HG02870 (cell line): ENCODE data around the gene ADK.
"Not testable (repeated sequence)": the region's sequence is repeated elsewhere in the genome, so short reads cannot be mapped to it uniquely, and the experiment has no call there.

Experiments used
- ATAC-seq: cut with Tn5 transposase; IDR thresholded peaks from one replicate; pipeline ENCODE4 v1.9.1; 2021; ENCODE audit warnings: mild to moderate bottlenecking, moderate library complexity; ENCODE audit not compliant: unreplicated experiment

Gene ADK

GRCh38 chr10:74337330-74338016 lies 186.5 kb downstream of the ADK start:
- no peak for ATAC-seq

DNA sequence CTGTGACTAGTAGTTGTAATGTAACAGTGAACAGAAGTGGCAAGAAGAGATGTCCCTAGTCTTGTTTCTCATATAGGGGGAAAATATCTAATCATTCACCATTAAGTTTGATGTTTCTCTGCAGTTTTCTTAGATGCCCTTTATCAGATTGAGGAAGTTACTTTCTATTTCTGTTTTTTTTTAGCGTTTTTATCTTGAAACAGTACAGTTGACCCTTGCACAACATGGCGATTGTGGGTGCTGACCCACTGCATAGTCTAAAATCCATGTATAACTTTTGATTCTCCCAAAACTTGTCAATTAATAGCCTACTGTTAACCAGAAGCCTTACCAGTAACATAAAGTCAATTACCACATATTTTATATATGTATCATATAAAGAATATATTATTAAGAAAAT lies 192.0 kb downstream of the ADK start:
- ATAC-seq, result no peak

- ATAC-seq, result no peak
Observed at GRCh38 chr10:74343804-74344203, 192.8 kb downstream of the ADK start.

DNA sequence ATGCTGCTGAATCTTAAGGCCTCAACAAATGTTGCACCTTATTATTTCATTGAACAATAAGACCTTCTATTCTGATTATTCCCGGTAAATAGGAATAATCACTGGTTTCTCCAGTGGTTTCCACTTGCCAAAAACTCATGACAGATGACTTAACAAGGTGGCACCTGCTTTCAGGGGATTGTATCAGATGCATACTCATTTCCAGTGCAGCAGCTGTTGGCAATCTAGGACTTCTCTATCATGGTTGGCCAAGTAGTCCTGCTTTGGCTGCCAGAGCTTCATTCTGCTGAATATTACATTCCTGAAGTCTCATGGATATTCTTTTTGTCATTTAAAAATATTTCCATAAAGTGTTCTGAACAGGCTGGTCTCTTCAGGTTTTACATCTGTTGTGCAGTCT lies 193.3 kb downstream of the ADK start:
- no peak for ATAC-seq

GRCh38 chr10:74347522-74347921 lies 196.5 kb downstream of the ADK start:
- ATAC-seq, result no peak

GRCh38 chr10:74353021-74353420 lies 202.0 kb downstream of the ADK start:
- ATAC-seq, result not testable (repeated sequence)

DNA sequence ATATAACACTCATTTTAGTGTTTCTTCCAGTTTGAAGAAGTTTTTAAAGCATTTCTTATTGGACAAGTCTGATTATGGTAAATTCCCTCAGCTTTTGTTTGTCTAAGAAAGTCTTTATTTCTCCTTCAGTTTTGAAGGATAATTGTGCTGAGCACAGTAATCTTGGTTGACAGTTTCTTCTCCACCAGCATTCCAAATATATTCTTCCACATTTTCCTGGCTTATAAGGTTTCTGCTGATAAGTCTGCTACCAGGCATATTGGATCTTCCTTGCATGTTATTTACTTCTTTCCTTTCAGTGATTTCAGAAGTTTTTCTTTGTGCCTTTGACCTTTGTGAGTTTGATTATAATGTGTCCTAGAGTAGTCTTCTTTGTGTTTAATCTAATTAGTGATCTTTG lies 210.7 kb downstream of the ADK start:
- no peak for ATAC-seq

- ATAC-seq, result no peak
Observed at GRCh38 chr10:74363727-74364126, 212.7 kb downstream of the ADK start.

DNA sequence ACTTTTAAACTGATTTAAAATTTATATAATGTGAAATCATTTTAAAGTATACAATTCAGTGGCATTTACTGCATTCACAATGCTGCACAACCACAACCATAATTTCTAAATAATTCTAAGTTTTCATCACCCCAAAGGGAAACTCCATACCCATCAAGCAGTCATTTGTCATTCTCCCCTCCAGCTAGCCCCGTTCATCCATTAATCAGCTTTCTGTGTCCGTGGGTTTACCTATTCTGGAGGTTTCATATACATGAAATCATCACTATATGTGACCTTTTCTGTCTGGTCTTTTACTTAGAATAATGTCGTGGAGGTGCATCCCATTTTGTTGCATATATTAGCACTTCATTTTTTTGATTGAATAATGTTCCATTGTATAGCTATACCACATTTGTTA lies 214.1 kb downstream of the ADK start:
- no peak for ATAC-seq

DNA sequence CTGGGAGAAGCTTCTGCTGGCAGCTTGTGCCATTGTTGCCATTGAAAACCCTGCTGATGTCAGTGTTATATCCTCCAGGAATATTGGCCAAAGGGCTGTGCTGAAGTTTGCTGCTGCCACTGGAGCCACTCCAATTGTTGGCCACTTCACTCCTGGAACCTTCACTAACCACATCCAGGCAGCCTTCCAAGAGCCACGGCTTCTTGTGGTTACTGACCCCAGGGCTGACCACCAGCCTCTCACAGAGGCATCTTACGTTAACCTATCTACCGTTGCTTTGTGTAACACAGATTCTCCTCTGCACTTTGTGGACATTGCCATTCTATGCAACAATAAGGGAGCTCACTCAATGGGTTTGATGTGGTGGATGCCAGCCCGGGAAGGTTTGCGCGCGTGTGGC lies 220.7 kb downstream of the ADK start:
- no peak for ATAC-seq

- no peak for ATAC-seq
Observed at GRCh38 chr10:74373059-74373458, 222.0 kb downstream of the ADK start.

DNA sequence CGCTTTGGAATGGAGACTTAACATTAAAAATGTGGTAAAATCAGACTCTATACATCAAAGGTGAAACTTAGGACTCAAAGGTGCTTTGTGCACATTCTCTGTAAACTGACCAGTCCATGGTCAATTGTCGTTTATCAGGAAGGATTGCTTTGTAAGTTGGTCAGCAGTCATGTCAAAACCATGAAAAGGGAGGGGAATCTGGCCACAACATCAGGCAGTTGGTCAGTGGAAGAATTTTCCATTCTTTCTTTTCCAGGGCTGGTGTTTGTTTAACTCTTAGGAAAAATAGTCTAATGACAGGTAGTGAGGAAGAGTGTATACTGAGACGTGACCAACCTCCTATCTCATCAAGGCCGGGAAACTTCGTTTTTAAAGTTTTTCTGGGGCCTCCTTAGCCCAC lies 226.5 kb downstream of the ADK start:
- no peak for ATAC-seq

GRCh38 chr10:74379474-74379873 lies 228.5 kb downstream of the ADK start:
- no peak for ATAC-seq

GRCh38 chr10:74380795-74381194 lies 229.8 kb downstream of the ADK start:
- no peak for ATAC-seq

GRCh38 chr10:74381291-74381853 lies 230.4 kb downstream of the ADK start:
- ATAC-seq, result no peak

- ATAC-seq, result no peak
Observed at GRCh38 chr10:74382663-74383062, 231.6 kb downstream of the ADK start.

- no peak for ATAC-seq
Observed at GRCh38 chr10:74383642-74384041, 232.6 kb downstream of the ADK start.

DNA sequence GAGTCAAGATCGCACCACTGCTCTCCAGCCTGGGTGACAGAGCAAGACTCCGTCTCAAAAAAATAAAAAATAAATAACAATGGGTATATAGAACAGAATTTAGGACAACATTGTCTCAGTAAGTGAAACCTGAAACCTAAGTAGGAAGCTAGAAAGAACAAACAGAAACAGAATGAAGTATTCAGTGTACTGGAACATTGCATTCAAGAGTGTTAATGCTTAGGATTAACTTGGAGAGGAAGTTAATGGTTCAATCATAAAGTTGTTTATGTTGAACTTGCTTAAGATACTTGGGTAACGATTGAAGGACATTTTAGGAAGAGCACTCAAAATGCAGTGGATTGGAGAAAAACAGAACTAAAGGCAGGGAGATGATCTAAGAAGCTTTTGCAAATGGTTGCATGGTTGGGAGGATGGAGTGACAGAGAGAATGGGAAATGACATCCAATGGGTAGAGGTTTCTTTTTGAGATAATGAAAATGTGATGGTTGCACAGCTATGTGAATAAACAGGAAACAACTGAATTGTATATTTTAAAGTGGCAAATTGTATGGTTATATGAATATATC lies 233.7 kb downstream of the ADK start:
- no peak for ATAC-seq

- ATAC-seq, result no peak
Observed at GRCh38 chr10:74388801-74389200, 237.8 kb downstream of the ADK start.

DNA sequence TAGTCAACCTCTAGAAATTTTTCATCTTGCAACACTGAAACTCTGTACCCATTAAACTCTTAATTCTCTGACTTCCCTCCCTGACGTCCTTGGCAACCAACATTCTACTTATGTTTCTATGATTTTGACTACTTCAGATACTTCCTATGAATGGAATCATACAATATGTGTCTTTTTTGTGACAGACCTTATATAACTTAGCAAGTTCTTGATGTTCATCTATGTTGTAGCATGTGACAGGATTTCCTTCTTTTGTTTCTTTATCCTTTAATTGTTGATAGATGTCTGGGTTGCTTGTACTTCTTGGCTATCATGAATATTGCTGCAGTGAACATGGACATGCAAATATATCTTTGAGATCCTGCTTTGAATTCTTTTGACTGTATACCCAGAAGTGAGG lies 240.8 kb downstream of the ADK start:
- ATAC-seq, result no peak

- no peak for ATAC-seq
Observed at GRCh38 chr10:74394416-74394969, 243.5 kb downstream of the ADK start.

DNA sequence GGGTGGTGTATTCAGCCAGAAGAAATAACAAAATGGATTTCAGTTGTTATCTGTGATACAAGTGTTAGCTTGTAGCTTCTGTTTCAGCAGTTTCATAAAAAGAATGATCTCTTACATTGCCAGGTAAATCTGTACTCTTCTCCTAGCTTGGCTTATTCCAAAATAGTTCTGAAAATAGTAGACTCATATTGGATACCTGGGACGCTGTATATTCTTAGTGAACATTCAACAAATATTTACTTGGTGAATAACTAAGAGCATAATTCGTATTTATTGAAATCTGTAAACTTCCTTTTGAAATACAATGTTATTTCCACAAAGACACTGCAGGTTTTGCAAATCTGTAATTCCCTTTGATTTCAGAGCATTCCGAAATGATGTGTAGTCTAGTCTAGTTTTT lies 249.2 kb downstream of the ADK start:
- ATAC-seq, result no peak
